H1 (cell line): ENCODE measurements around the gene FSTL4. TPM values are rescaled to one million over a fixed set of nuclear protein-coding genes. Genes with fewer than 3 reads are reported as not detected.

Experiments used
- CTCF ChIA-PET: fragments of 300-600 bp; sonication (Branson Sonifier 250); formaldehyde crosslinking; loops from one replicate; lab custom pipeline; 2021; ENCODE audit not compliant: partially characterized antibody; lab: Charles Lee
- POLR2A ChIA-PET: fragments of 300-600 bp; sonication (Branson Sonifier 250); formaldehyde crosslinking; loops from one replicate; lab custom pipeline; 2021; ENCODE audit warnings: inconsistent platforms; ENCODE audit not compliant: partially characterized antibody; lab: Charles Lee
- DNase-seq, 2 experiments: peaks; one replicate each; pipeline versions ENCODE4 v3.0.0 to v3.0.0-alpha.2; 2010 to 2022; ENCODE audit warnings: low spot score in 2 of 2, low read depth in 1 of 2, mixed read lengths in 1 of 2
- FAIRE-seq: peaks from 2 replicates; lab custom pipeline; 2011; peaks lifted over from hg19 to GRCh38; lab: Jason Lieb, UNC
- H2AFZ ChIP-seq: 2 replicates; pipeline ENCODE4 v1.8.1; 2012; ENCODE audit warnings: low read length, inconsistent platforms
- H2AK5ac ChIP-seq: 2 replicates; pipeline ENCODE4 v1.6.1; 2013; ENCODE audit warnings: low read depth, low read length
- H2BK120ac ChIP-seq: replicated peaks from 2 replicates; pipeline ENCODE3; 2013; ENCODE audit warnings: low read depth, low read length, inconsistent platforms
- H2BK12ac ChIP-seq: 2 replicates; pipeline ENCODE4 v1.6.1; 2013; ENCODE audit warnings: low read depth, low read length
- H2BK15ac ChIP-seq: 2 replicates; pipeline ENCODE4 v1.6.1; 2013; ENCODE audit warnings: low read length
- H2BK20ac ChIP-seq: 2 replicates; pipeline ENCODE4 v1.6.1; 2013; ENCODE audit warnings: low read length
- H2BK5ac ChIP-seq: 2 replicates; pipeline ENCODE4 v1.6.1; 2013; ENCODE audit warnings: low read depth, low read length
- H3K14ac ChIP-seq: 2 replicates; pipeline ENCODE4 v1.6.1; 2013; ENCODE audit warnings: inconsistent platforms; ENCODE audit not compliant: insufficient read length
- H3K18ac ChIP-seq: 2 replicates; pipeline ENCODE4 v1.6.1; 2013; ENCODE audit warnings: low read length; ENCODE audit errors: extremely low read depth
- H3K23ac ChIP-seq: 2 replicates; pipeline ENCODE4 v1.6.1; 2013; ENCODE audit warnings: inconsistent platforms; ENCODE audit not compliant: insufficient read length
- H3K23me2 ChIP-seq: 2 replicates; pipeline ENCODE4 v1.6.1; 2013; ENCODE audit warnings: low read depth, low read length
- H3K27ac ChIP-seq: 2 replicates; pipeline ENCODE4 v1.6.1; 2011; ENCODE audit warnings: low read depth, low read length, inconsistent platforms
- H3K27me3 ChIP-seq, 4 experiments: replicated peaks in 1 of 4; 1 replicate in 1 of 4; 2 replicates in 3 of 4; pipeline versions ENCODE4 v1.6.1 to v1.8.1; 2011 to 2013; ENCODE audit warnings: low read length in 3 of 4, mild to moderate bottlenecking in 3 of 4, inconsistent platforms in 2 of 4, mixed read lengths in 2 of 4, moderate library complexity in 1 of 4; ENCODE audit not compliant: control insufficient read depth in 3 of 4, insufficient read depth in 3 of 4; ENCODE audit errors: extremely low read depth in 1 of 4
- H3K36me3 ChIP-seq, 4 experiments: 2 replicates each; pipeline versions ENCODE4 v1.6.1 to v1.8.1; 2011 to 2013; ENCODE audit warnings: mild to moderate bottlenecking in 4 of 4, low read length in 3 of 4, moderate library complexity in 2 of 4, control low read depth in 1 of 4, inconsistent platforms in 1 of 4; ENCODE audit not compliant: insufficient read depth in 4 of 4, control insufficient read depth in 2 of 4
- H3K4ac ChIP-seq: replicated peaks from 2 replicates; pipeline ENCODE3; 2013; ENCODE audit warnings: low read length, low read depth, mixed read lengths, inconsistent platforms; ENCODE audit not compliant: insufficient read length
- H3K4me1 ChIP-seq, 4 experiments: replicated peaks in 1 of 4; 1 replicate in 1 of 4; 2 replicates in 3 of 4; pipeline versions ENCODE4 v1.6.1 to v1.8.1; 2011 to 2013; ENCODE audit warnings: low read length in 3 of 4, inconsistent platforms in 2 of 4, mixed read lengths in 1 of 4; ENCODE audit not compliant: insufficient read depth in 4 of 4, control insufficient read depth in 3 of 4
- H3K4me2 ChIP-seq, 2 experiments: 2 replicates each; pipeline versions ENCODE4 v1.6.1 to v1.8.1; 2011 to 2013; ENCODE audit warnings: low read depth in 2 of 2, low read length in 2 of 2, control low read depth in 1 of 2, inconsistent platforms in 1 of 2, mild to moderate bottlenecking in 1 of 2; ENCODE audit not compliant: insufficient read depth in 1 of 2
- H3K4me3 ChIP-seq, 4 experiments: fragments of 200-600, 300-600 bp in 1 of 4; sonication (generic), shearing (Covaris generic), sonication (Bioruptor Twin) in 1 of 4; 2 replicates each; pipeline versions ENCODE4 v1.5.1 to v1.8.1; 2011 to 2016; ENCODE audit warnings: low read length in 4 of 4, low read depth in 3 of 4, control low read depth in 2 of 4, inconsistent platforms in 2 of 4, mild to moderate bottlenecking in 2 of 4, mixed read lengths in 1 of 4, moderate library complexity in 1 of 4; ENCODE audit not compliant: insufficient read depth in 2 of 4; ENCODE audit errors: extremely low read depth in 1 of 4
- H3K56ac ChIP-seq: replicated peaks from 2 replicates; pipeline ENCODE3; 2013; ENCODE audit warnings: low read depth, mild to moderate bottlenecking, mixed read lengths, low read length, inconsistent platforms; ENCODE audit not compliant: insufficient read length
- H3K79me1 ChIP-seq: 2 replicates; pipeline ENCODE4 v1.6.1; 2013; ENCODE audit warnings: low read depth, low read length, control low read depth
- H3K79me2 ChIP-seq, 2 experiments: 2 replicates each; pipeline versions ENCODE4 v1.6.1 to v1.8.1; 2012 to 2013; ENCODE audit warnings: low read length in 2 of 2, mild to moderate bottlenecking in 2 of 2, inconsistent platforms in 1 of 2; ENCODE audit not compliant: insufficient read depth in 2 of 2, control insufficient read depth in 1 of 2
- H3K9ac ChIP-seq, 4 experiments: replicated peaks in 1 of 4; 1 replicate in 1 of 4; 2 replicates in 3 of 4; pipeline versions ENCODE4 v1.6.1 to v1.8.1; 2011 to 2013; ENCODE audit warnings: low read depth in 3 of 4, low read length in 3 of 4, control low read depth in 2 of 4, mild to moderate bottlenecking in 2 of 4, moderate library complexity in 2 of 4, inconsistent platforms in 1 of 4; ENCODE audit errors: extremely low read depth in 1 of 4
- H3K9me3 ChIP-seq, 2 experiments: 2 replicates each; pipeline versions ENCODE4 v1.6.1 to v1.8.1; 2012 to 2013; ENCODE audit warnings: mild to moderate bottlenecking in 2 of 2, moderate library complexity in 2 of 2, control low read depth in 1 of 2, inconsistent platforms in 1 of 2, low read depth in 1 of 2, low read length in 1 of 2, mixed read lengths in 1 of 2; ENCODE audit not compliant: insufficient read depth in 2 of 2
- H4K20me1 ChIP-seq, 2 experiments: replicated peaks in 1 of 2; 2 replicates each; pipeline versions ENCODE3 to v1.8.1; 2011 to 2013; ENCODE audit warnings: inconsistent platforms in 2 of 2, low read length in 2 of 2, mild to moderate bottlenecking in 1 of 2; ENCODE audit not compliant: insufficient read depth in 2 of 2, control insufficient read depth in 1 of 2
- H4K5ac ChIP-seq: 2 replicates; pipeline ENCODE4 v1.6.1; 2013; ENCODE audit warnings: low read length, low read depth, mixed read lengths, inconsistent platforms; ENCODE audit not compliant: insufficient read length
- H4K8ac ChIP-seq: 2 replicates; pipeline ENCODE4 v1.8.0; 2013; ENCODE audit warnings: mild to moderate bottlenecking, moderate library complexity, low read length, inconsistent platforms; ENCODE audit not compliant: insufficient read depth; ENCODE audit errors: extremely low read depth
- H4K91ac ChIP-seq: replicated peaks from 2 replicates; pipeline ENCODE3; 2013; ENCODE audit warnings: low read length, mixed read lengths, inconsistent platforms; ENCODE audit not compliant: insufficient read length
- ASH2L ChIP-seq: fragments of 200-600, 300-600 bp; sonication (generic); IDR thresholded peaks from one replicate; pipeline ENCODE4 v1.7.1; 2017; ENCODE audit warnings: low read length
- BRCA1 ChIP-seq: IDR thresholded peaks from 2 replicates; pipeline ENCODE4 v1.6.1; 2012; ENCODE audit warnings: low read depth, low read length, improper control_type of control experiment
- CHD2 ChIP-seq: IDR thresholded peaks from 2 replicates; pipeline ENCODE4 v1.6.1; 2012; ENCODE audit warnings: low read length, improper control_type of control experiment
- EP300 ChIP-seq, 2 experiments: IDR thresholded peaks; 1 replicate in 1 of 2; 2 replicates in 1 of 2; pipeline ENCODE4 v1.6.1; 2011 to 2012; ENCODE audit warnings: low read depth in 2 of 2, low read length in 2 of 2, mild to moderate bottlenecking in 2 of 2, borderline replicate concordance in 1 of 2, inconsistent platforms in 1 of 2, moderate library complexity in 1 of 2
- GABPA ChIP-seq: IDR thresholded peaks from 2 replicates; pipeline ENCODE4 v1.6.1; 2011; ENCODE audit warnings: mild to moderate bottlenecking, low read length, moderate library complexity, borderline replicate concordance; ENCODE audit not compliant: insufficient read depth
- JUN ChIP-seq: IDR thresholded peaks from 2 replicates; pipeline ENCODE4 v1.6.1; 2011; ENCODE audit warnings: low read depth, mild to moderate bottlenecking, improper control_type of control experiment, low read length
- KDM1A ChIP-seq: fragments of 200-600, 300-600 bp; sonication (generic); IDR thresholded peaks from 2 replicates; pipeline ENCODE4 v1.7.1; 2016; ENCODE audit warnings: mild to moderate bottlenecking, low read length, borderline replicate concordance
- KDM4A ChIP-seq: IDR thresholded peaks from one replicate; pipeline ENCODE4 v1.7.1; 2012; ENCODE audit warnings: low read depth, mild to moderate bottlenecking, moderate library complexity, low read length, inconsistent platforms; ENCODE audit not compliant: severe bottlenecking
- MAX ChIP-seq: IDR thresholded peaks from 2 replicates; pipeline ENCODE4 v1.6.1; 2012; ENCODE audit warnings: inconsistent platforms
- RFX5 ChIP-seq: IDR thresholded peaks from 2 replicates; pipeline ENCODE4 v1.6.1; 2011; ENCODE audit warnings: low read depth, low read length, improper control_type of control experiment, borderline replicate concordance
- TBP ChIP-seq: IDR thresholded peaks from 2 replicates; pipeline ENCODE4 v1.6.1; 2011; ENCODE audit warnings: low read depth, low read length, improper control_type of control experiment
- TCF12 ChIP-seq: IDR thresholded peaks from 2 replicates; pipeline ENCODE4 v1.6.1; 2011; ENCODE audit warnings: low read depth, mild to moderate bottlenecking, low read length
- TEAD4 ChIP-seq: IDR thresholded peaks from 2 replicates; pipeline ENCODE4 v1.6.1; 2012; ENCODE audit warnings: low read depth, low read length, inconsistent platforms, mixed read lengths
- WGBS, 2 experiments: shearing (Covaris generic) in 1 of 2; methylation state at CpG; one replicate each; pipeline versions ENCODE4 v1.1.6 to v1.1.7; 2013 to 2015; ENCODE audit warnings: low lambda C conversion rate in 2 of 2, mixed read lengths in 2 of 2, inconsistent platforms in 1 of 2, low coverage in 1 of 2, missing lambda C conversion rate in 1 of 2; ENCODE audit not compliant: insufficient replicate concordance in 2 of 2, insufficient coverage in 1 of 2, insufficient read length in 1 of 2; ENCODE audit errors: extremely low coverage in 1 of 2, missing lambda C conversion rate in 1 of 2; 5-methylcytosine and 5-hydroxymethylcytosine counted together
- polyA plus RNA-seq, 7 experiments: library from polyadenylated mRNA; depleted of rRNA in 3 of 7; stranded (reverse) in 5 of 7; unstranded in 2 of 7; fragments of >200 nt in 5 of 7; fragments of 200-250 nt in 2 of 7; gene quantifications; 1 replicate in 5 of 7; 2 replicates in 1 of 7; 4 replicates in 1 of 7; pipeline versions ENCODE4 v1.2.1 to v1.2.3, GENCODE V29; 2011 to 2013; ENCODE audit warnings: missing spikeins in 2 of 7, mixed read lengths in 2 of 7
- total RNA-seq: library from RNA; stranded (reverse); fragmentation: NEBNext Ultra II Directional; extraction: Animal tissue kit (Norgen Biotek cat#: 25700); gene quantifications from 2 replicates; pipeline ENCODE4 v1.2.1, GENCODE V29; 2021

Gene FSTL4
- total and polyA plus RNA-seq, 2 of the 8 experiments (the other 6 are each of a cell fraction or from before 2014, with no cell fraction given), result 3.1 to 4.1 TPM

GRCh38 chr5:133642153-133642722 lies 29.9 kb upstream of the FSTL4 start:
- DNase-seq (no peak), FAIRE-seq (no peak)
- Histone ChIP-seq H4K5ac (no peak overlapping the region), H2BK20ac (no peak overlapping the region), H3K79me2 (no peaks in the 10 kb centered on the region), H2AK5ac (no peak overlapping the region), H3K9ac (no peak overlapping the region), H3K4ac (no peak overlapping the region), H3K27ac (no peak overlapping the region), H2BK5ac (no peak overlapping the region), H2BK12ac (no peak overlapping the region), H3K4me2 (no peak overlapping the region), H3K36me3 (no peaks in the 10 kb centered on the region; a peak in 1 of 8 replicates), H3K4me3 (no peak overlapping the region), H2BK15ac (no peak overlapping the region), H3K4me1 (no peaks in the 10 kb centered on the region), H2BK120ac (no peak overlapping the region), H3K27me3 (no peaks in the 10 kb centered on the region), H2AFZ (no peak overlapping the region), H4K91ac (no peak overlapping the region), H3K9me3 (no peaks in the 10 kb centered on the region), H3K23ac (no peak overlapping the region), H3K56ac (no peak overlapping the region), H3K18ac (no peak overlapping the region), H3K23me2 (no peaks in the 10 kb centered on the region), H3K14ac (no peak overlapping the region), H4K8ac (no peak overlapping the region), H3K79me1 (no peaks in the 10 kb centered on the region), H4K20me1 (no peaks in the 10 kb centered on the region)
- TF ChIP-seq RFX5 (no peak), ASH2L (no peak), MAX (no peak), CHD2 (no peak), BRCA1 (no peak), TCF12 (no peak), KDM4A (no peak), GABPA (no peak), TEAD4 (no peak), TBP (no peak), JUN (no peak), EP300 (IDR thresholded peaks at IDR 0.05; ENCODE audit: borderline replicate concordance in 1 of 2, low read depth in 2 of 2, low read length in 2 of 2) (no peak), KDM1A (no peak)
- ChIA-PET POLR2A (no interaction called here), CTCF (interaction anchor here (1.2 kb wide), 1 partner anchor 23 kb away, joined by 3 read pairs; no protein-coding TSS in a partner anchor)
- 89% methylated on average over 2 of the region's 2 CpGs; no CpG with 5 or more reads in 1 of the 2 experiments for WGBS, 2 experiments
